Upper lobe of right lung (tissue), 1 donor: Measurements from ENCODE around the gene GRIK3. TPM values are rescaled to one million over a fixed set of nuclear protein-coding genes. Genes with fewer than 3 reads are reported as not detected.
"Not testable (repeated sequence)": the region's sequence is repeated elsewhere in the genome, so short reads cannot be mapped to it uniquely, and the experiment has no call there.

Source experiments
- ATAC-seq: fragments of 200-7000 bp; cut with Tn5 transposase; one replicate; pipeline ENCODE4 v1.9.1; 2020; ENCODE audit warnings: mild to moderate bottlenecking, moderate library complexity
- DNase-seq: peaks from one replicate; pipeline ENCODE4 v3.0.0-alpha.2; 2020
- H3K27ac ChIP-seq: fragments of 200-600 bp; one replicate; pipeline ENCODE4 v1.8.0; 2022
- H3K27me3 ChIP-seq: fragments of 200-600 bp; one replicate; pipeline ENCODE4 v1.8.0; 2022; ENCODE audit warnings: mild to moderate bottlenecking
- H3K36me3 ChIP-seq: fragments of 200-600 bp; one replicate; pipeline ENCODE4 v1.8.0; 2022
- H3K4me1 ChIP-seq: fragments of 200-600 bp; one replicate; pipeline ENCODE4 v1.8.0; 2022
- H3K4me3 ChIP-seq: fragments of 200-600 bp; one replicate; pipeline ENCODE4 v1.8.0; 2022; ENCODE audit warnings: mild to moderate bottlenecking
- H3K9me3 ChIP-seq: fragments of 200-600 bp; one replicate; pipeline ENCODE4 v1.8.0; 2022
- intact Hi-C: fragments of 100-400 bp; cut with DNase I; formaldehyde crosslinking; loops from one replicate; pipeline ENCODE4 v1.11.0; 2022
- total RNA-seq: library from RNA; stranded (reverse); fragmentation: NEBNext Ultra II Directional; extraction: Animal tissue kit (Norgen Biotek cat#: 25700); gene quantifications from one replicate; pipeline ENCODE4 v1.2.1, GENCODE V29; 2021
- TF ChIP-seq, protein P1 (sequence below): fragments of 200-600 bp; IDR thresholded peaks from one replicate; pipeline ENCODE4 v1.8.0; 2022; ENCODE audit warnings: antibody characterized with exemption
- donor health status: DM: no; HTN: yes; CAD: no; lungs with severe emphysema.

GRIK3 gene
- total RNA-seq, 1 donor from 2014 or later, result not detected

DNA sequence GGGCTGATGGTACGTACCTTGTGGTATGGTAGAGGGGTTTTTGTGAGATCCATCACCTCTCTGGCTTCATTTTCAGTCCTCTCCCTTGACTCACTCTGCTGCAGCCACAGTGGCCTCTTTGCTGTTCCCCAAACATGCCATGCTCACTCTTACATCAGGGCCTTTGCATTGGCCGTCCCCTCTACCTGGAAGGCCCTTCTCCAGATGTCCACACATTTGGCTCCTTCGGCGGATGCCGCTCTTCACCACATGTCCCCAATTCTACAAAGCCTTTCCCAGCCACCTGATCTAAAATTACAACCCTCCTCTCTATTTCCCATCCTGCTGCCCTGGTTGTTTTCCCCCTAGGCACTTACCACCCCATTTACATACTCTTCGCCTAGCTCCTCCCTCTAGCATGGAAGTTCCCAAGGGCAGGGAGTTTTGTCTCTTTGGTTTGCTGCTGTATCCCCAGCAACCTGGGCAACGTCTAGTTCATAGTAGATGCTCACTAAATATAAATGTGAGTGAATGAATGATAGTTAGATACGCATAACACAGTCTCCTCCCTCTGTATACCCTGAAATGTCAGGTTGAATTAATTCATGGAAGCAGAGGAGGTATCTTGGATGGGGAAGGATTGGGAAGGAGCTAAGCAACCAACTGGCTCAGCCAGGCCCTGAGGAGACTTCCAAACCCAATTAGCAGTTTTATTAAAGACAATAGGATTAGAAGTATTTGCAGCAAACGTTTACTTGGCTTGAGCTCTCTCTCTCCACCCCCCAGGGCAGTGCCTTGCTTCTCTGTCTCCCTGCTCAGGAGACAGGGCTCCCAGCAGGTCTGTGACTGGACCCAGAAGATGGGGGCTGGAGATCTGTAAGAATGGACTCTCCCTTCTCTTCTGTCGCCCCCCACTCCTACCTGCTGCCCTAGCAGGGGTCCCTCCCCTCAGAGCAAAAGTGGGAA lies 264.2 kb downstream of the GRIK3 start:
- no peaks in the 10 kb centered on the region for H3K9me3 ChIP-seq
- ATAC-seq (no peak), DNase-seq (peak; percentile 20)
- TF ChIP-seq, protein P1, sequence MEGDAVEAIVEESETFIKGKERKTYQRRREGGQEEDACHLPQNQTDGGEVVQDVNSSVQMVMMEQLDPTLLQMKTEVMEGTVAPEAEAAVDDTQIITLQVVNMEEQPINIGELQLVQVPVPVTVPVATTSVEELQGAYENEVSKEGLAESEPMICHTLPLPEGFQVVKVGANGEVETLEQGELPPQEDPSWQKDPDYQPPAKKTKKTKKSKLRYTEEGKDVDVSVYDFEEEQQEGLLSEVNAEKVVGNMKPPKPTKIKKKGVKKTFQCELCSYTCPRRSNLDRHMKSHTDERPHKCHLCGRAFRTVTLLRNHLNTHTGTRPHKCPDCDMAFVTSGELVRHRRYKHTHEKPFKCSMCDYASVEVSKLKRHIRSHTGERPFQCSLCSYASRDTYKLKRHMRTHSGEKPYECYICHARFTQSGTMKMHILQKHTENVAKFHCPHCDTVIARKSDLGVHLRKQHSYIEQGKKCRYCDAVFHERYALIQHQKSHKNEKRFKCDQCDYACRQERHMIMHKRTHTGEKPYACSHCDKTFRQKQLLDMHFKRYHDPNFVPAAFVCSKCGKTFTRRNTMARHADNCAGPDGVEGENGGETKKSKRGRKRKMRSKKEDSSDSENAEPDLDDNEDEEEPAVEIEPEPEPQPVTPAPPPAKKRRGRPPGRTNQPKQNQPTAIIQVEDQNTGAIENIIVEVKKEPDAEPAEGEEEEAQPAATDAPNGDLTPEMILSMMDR, result no peak
- H3K36me3 ChIP-seq, result no peaks in the 10 kb centered on the region
- intact Hi-C loops, result no loop called here
- H3K4me3 ChIP-seq, result no peak overlapping the region
- peaks cover 37% of the 10 kb centered on the region for H3K27me3 ChIP-seq
- no peak overlapping the region for H3K27ac ChIP-seq
- no peaks in the 10 kb centered on the region for H3K4me1 ChIP-seq

DNA sequence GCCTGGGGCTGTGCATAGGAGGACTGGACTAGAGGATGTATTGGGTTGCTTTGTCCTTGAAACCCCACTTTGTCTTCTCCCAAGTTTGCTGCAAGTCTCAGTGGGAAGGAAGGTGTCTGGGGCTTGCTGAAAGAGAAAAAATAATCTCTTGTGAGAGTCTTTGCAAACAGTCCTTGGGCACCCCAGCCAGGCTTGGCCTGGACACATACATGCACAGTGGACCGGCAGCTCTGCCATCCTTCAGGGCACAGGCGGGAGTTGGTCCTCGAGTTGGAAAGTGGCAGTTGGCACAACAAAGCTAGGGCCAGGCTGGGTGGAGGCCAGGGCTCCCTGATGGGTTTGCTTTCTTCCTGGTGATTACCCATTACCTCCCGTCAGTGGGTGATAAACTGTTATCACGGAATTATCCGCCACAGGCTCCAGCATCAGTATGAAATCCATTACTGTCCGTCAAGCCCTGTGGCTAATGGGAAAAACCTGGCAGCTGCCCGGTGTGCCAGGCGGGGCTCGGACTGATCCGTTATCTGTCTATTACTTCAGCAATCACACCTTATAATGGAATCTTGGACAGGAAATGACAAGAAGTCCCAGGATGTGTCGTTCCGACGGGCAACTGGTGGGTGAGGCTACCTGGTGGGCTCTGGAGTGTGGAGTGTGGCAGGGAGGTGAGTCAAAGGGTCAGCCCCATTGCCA lies 265.7 kb downstream of the GRIK3 start:
- H3K9me3 ChIP-seq, result no peaks in the 10 kb centered on the region
- H3K4me3 ChIP-seq, result no peak overlapping the region
- H3K27ac ChIP-seq, result no peak overlapping the region
- TF ChIP-seq, protein P1, result no peak
- H3K4me1 ChIP-seq, result no peaks in the 10 kb centered on the region
- peak; percentile 46 for DNase-seq
- H3K36me3 ChIP-seq, result no peaks in the 10 kb centered on the region
- no peak for ATAC-seq
- H3K27me3 ChIP-seq, result peaks cover 24% of the 10 kb centered on the region
- intact Hi-C loops, result no loop called here

DNA sequence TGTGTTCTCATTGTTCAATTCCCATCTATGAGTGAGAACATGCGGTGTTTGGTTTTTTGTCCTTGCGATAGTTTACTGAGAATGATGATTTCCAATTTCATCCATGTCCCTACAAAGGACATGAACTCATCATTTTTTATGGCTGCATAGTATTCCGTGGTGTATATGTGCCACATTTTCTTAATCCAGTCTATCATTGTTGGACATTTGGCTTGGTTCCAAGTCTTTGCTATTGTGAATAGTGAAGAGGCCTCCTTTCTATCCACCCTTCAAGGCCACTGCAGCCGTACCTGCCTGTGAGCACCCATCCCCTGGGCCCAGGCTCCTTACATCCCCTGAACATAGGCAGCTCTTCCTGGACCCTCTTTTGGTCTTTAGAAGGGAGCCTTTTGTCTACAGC lies 266.9 kb downstream of the GRIK3 start:
- ATAC-seq, H3K9me3 ChIP-seq, H3K27ac ChIP-seq, H3K36me3 ChIP-seq, H3K4me1 ChIP-seq, intact Hi-C loops, H3K4me3 ChIP-seq: not testable (repeated sequence)
- DNase-seq, result peak; percentile 22
- H3K27me3 ChIP-seq, result peaks cover 13% of the 10 kb centered on the region

DNA sequence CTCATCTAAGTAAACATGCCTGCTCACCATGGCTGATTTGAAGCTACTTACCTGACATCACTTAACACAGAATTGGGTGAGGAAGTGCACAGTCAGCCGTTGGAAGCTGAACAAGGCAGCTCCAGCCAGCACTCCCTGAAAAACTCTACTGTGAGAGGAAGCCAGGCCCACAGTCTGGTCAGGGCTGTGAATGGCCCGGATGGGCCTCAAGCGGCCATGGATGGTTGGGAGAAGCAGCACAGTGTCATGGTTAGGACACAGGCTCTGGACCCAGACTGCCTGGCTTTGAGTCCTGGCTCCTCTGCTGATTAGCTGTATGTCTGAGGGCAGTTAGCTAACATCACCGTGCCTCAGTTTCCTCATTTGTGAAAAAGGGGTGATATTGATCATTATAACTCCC lies 267.8 kb downstream of the GRIK3 start:
- Histone ChIP-seq H3K4me3 (no peak overlapping the region), H3K27me3 (peaks cover 13% of the 10 kb centered on the region), H3K9me3 (no peaks in the 10 kb centered on the region), H3K4me1 (no peaks in the 10 kb centered on the region), H3K27ac (no peak overlapping the region), H3K36me3 (no peaks in the 10 kb centered on the region)
- ATAC-seq, result no peak
- intact Hi-C loops, result no loop called here
- TF ChIP-seq, protein P1, result no peak
- peak; percentile 31 for DNase-seq

DNA sequence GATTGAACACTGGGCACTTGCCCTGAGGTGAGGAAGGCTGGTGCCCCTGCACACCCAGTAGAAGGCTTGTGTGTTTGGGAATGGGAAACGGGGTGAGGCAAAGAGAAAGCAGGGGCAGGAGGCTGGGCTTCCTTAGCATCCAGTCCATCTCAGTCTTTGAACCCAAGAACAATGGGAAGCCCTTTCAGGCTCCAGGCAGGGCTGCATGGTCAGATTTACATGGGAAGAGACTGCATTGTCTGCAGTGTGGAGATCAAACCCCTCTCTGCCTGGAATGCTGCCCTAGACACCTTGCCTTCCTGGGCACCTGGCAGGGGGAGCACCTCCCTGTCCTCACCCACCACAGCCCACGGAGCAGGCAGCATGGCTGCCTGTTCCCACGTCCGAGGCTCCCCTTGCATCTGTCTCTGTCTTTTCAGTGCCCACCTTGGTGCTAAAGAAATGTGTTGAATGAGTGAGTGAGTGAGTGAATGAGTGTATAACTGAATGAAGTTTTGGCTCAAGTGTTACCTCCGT lies 268.5 kb downstream of the GRIK3 start:
- DNase-seq, result peak; percentile 48

More for the DNA sequence above, 268.5 kb downstream of the GRIK3 start:
- no peak for ATAC-seq
- Histone ChIP-seq H3K9me3 (no peaks in the 10 kb centered on the region), H3K4me3 (no peak overlapping the region), H3K36me3 (no peaks in the 10 kb centered on the region), H3K27ac (no peak overlapping the region), H3K27me3 (peaks cover 10% of the 10 kb centered on the region), H3K4me1 (no peaks in the 10 kb centered on the region)
- TF ChIP-seq, protein P1, result no peak
- intact Hi-C loops, result no loop called here
